ENCODE data around the gene NCOA6. TPM values are rescaled to one million over a fixed set of nuclear protein-coding genes. Genes with fewer than 3 reads are reported as not detected.

NCOA6 gene
- total and polyA plus RNA-seq, 2 donors (not counting 1 experiment from before 2014, with no cell fraction given) = 8.1 to 12.0 TPM

DNA sequence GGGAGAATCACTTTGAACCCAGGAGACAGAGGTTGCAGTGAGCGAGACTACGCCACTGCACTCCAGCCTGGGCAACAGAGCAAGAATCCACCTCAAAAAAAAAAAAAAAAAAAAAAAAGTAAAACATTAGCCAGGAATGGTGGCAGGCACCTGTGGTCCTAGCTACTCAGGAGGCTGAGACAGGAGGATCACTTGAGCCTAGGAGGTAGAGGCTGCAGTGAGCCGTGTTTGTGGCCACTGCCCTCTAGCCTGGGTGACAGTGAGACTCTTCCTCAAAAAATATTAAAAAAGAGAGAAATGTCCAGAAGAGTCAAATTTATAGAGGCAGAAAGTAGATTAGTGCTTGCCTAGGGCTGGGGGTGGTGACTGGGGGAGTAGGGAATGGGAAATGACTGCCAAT, 141.8 kb downstream of the NCOA6 start:
- Histone ChIP-seq H3K4me3 (replicated peaks in 1 of 4; ENCODE audit: control extremely low read depth in 1 of 4, insufficient read depth in 1 of 4, low read depth in 3 of 4, low read length in 4 of 4) (no peak overlapping the region), H3K36me3 (ENCODE audit: control insufficient read depth, insufficient read depth, low read length) (no peaks in the 10 kb centered on the region), H3K27ac (ENCODE audit: insufficient read depth, low read length) (no peak overlapping the region), H2AFZ (ENCODE audit: low read length) (no peak overlapping the region), H3K9me3 (ENCODE audit: control insufficient read depth, insufficient read depth, low read depth, low read length) (no peaks in the 10 kb centered on the region), H4K20me1 (ENCODE audit: control insufficient read depth, extremely low read depth, insufficient read depth, low read length) (no peaks in the 10 kb centered on the region), H3K27me3 (ENCODE audit: control insufficient read depth, insufficient read depth, low read length) (no peaks in the 10 kb centered on the region), H3K4me2 (ENCODE audit: extremely low read depth, insufficient read depth, low read length) (no peak overlapping the region), H3K4me1 (ENCODE audit: control insufficient read depth, extremely low read depth, insufficient read depth, low read length) (no peaks in the 10 kb centered on the region), H3K79me2 (ENCODE audit: control insufficient read depth, insufficient read depth, low read length) (no peaks in the 10 kb centered on the region), H3K9ac (ENCODE audit: insufficient read depth, low read length) (no peak overlapping the region)
- no peak for DNase-seq (ENCODE audit: low read depth in 2 of 2)
- TF ChIP-seq EZH2 (IDR thresholded peaks at IDR 0.05; ENCODE audit: low read length, missing control alignments) = no peak
- TF ChIP-seq, protein P1, sequence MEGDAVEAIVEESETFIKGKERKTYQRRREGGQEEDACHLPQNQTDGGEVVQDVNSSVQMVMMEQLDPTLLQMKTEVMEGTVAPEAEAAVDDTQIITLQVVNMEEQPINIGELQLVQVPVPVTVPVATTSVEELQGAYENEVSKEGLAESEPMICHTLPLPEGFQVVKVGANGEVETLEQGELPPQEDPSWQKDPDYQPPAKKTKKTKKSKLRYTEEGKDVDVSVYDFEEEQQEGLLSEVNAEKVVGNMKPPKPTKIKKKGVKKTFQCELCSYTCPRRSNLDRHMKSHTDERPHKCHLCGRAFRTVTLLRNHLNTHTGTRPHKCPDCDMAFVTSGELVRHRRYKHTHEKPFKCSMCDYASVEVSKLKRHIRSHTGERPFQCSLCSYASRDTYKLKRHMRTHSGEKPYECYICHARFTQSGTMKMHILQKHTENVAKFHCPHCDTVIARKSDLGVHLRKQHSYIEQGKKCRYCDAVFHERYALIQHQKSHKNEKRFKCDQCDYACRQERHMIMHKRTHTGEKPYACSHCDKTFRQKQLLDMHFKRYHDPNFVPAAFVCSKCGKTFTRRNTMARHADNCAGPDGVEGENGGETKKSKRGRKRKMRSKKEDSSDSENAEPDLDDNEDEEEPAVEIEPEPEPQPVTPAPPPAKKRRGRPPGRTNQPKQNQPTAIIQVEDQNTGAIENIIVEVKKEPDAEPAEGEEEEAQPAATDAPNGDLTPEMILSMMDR (conservative IDR thresholded peaks at IDR 0.05 in 1 of 2, IDR thresholded peaks at IDR 0.05 in 1 of 2; ENCODE audit: low read depth in 1 of 2, low read length in 2 of 2) = no peak

DNA sequence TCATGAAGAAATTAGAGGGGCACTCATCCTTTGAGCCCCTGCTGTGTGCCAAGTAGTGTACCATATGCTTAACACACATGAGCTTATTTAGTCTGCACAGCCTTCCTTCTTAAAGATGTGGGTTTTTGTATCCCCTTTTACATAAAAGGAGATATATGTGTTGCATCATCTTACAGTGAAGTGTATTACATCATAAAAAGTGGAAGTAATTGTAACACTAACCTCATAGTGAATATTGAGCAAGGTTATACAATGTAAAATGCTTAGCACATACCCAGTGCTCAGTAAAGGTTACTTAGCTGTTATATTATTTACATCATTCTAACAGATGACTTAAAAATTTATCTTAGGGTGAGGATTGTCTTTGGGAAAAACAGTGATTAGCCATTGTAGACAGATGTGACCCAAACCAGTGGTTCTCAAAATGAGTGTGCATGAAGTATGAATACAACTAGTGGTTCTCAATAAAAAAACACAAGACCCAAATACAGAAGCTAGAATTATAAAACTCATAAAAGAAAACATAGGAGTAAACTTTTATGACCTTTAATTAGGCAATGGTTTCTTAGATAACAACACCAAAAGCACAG, 144.8 kb downstream of the NCOA6 start:
- Histone ChIP-seq H3K9me3 (ENCODE audit: control insufficient read depth, insufficient read depth, low read depth, low read length) (no peaks in the 10 kb centered on the region), H3K36me3 (ENCODE audit: control insufficient read depth, insufficient read depth, low read length) (no peaks in the 10 kb centered on the region), H4K20me1 (ENCODE audit: control insufficient read depth, extremely low read depth, insufficient read depth, low read length) (no peaks in the 10 kb centered on the region), H3K79me2 (ENCODE audit: control insufficient read depth, insufficient read depth, low read length) (no peaks in the 10 kb centered on the region), H3K4me2 (ENCODE audit: extremely low read depth, insufficient read depth, low read length) (no peak overlapping the region), H3K4me3 (replicated peaks in 1 of 4; ENCODE audit: control extremely low read depth in 1 of 4, insufficient read depth in 1 of 4, low read depth in 3 of 4, low read length in 4 of 4) (no peak overlapping the region), H2AFZ (ENCODE audit: low read length) (no peak overlapping the region), H3K9ac (ENCODE audit: insufficient read depth, low read length) (no peak overlapping the region), H3K4me1 (ENCODE audit: control insufficient read depth, extremely low read depth, insufficient read depth, low read length) (no peaks in the 10 kb centered on the region), H3K27ac (ENCODE audit: insufficient read depth, low read length) (no peak overlapping the region), H3K27me3 (ENCODE audit: control insufficient read depth, insufficient read depth, low read length) (no peaks in the 10 kb centered on the region)
- TF ChIP-seq EZH2 (IDR thresholded peaks at IDR 0.05; ENCODE audit: low read length, missing control alignments) = no peak
- TF ChIP-seq, protein P1 (conservative IDR thresholded peaks at IDR 0.05 in 1 of 2, IDR thresholded peaks at IDR 0.05 in 1 of 2; ENCODE audit: low read depth in 1 of 2, low read length in 2 of 2) = no peak
- DNase-seq (ENCODE audit: low read depth in 2 of 2) = peak in 1 of 2 donors; percentile 36

DNA sequence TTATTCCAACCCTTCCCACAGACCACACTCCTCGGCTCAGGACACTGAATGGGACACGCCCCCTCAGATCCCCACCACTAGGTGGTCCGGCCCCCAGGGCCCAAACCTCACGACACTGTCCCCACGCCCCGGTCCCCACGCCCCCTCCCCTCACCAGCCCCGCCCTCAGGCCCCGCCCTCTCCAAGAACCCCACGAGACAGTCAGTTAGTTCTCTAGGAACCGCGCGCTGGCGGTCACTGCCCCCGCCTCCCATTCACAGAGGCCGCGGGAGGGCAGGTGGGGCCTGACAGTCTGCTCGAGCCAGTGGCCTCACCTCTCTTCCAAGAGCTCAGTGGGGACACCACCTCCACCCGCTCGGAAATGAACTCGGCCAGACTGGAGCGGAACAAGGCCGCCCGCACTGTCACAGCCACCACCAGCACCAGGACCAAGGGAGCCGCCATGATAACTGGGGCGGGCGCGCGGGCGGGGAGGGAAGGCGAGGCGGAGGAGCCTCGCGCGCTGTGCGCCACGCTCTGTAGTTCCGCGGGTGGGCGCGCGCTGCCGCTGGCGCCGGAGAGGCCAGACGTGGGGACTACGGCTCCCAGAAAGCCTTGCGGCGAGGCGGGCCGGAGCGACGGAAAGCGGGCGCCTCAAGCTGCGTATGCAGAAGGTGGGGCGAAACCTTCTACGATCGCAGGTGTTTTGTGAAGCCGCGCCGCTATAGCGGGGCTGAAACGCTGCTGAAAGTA, 148.6 kb downstream of the NCOA6 start, which contains the start of gene PIGU:
Gene PIGU (minus strand): TSS at position 451 of the 732 bp plus-strand sequence. CDS start 7 bp downstream, at position 444.
- Histone ChIP-seq H3K4me2 (ENCODE audit: extremely low read depth, insufficient read depth, low read length) (peak within 1 kb of the TSS; percentile 93), H3K4me1 (ENCODE audit: control insufficient read depth, extremely low read depth, insufficient read depth, low read length) (no peaks in the 10 kb centered on the region), H3K9me3 (ENCODE audit: control insufficient read depth, insufficient read depth, low read depth, low read length) (no peaks in the 10 kb centered on the region), H4K20me1 (ENCODE audit: control insufficient read depth, extremely low read depth, insufficient read depth, low read length) (no peaks in the 10 kb centered on the region), H3K27me3 (ENCODE audit: control insufficient read depth, insufficient read depth, low read length) (no peaks in the 10 kb centered on the region), H3K27ac (ENCODE audit: insufficient read depth, low read length) (peak within 1 kb of the TSS; percentile 72), H3K79me2 (ENCODE audit: control insufficient read depth, insufficient read depth, low read length) (peaks cover 2% of the 10 kb centered on the region), H3K4me3 (replicated peaks in 1 of 4; ENCODE audit: control extremely low read depth in 1 of 4, insufficient read depth in 1 of 4, low read depth in 3 of 4, low read length in 4 of 4) (peak within 1 kb of the TSS; percentile 81 to 92 (median 88)), H3K36me3 (ENCODE audit: control insufficient read depth, insufficient read depth, low read length) (no peaks in the 10 kb centered on the region), H2AFZ (ENCODE audit: low read length) (peak within 1 kb of the TSS; percentile 99), H3K9ac (ENCODE audit: insufficient read depth, low read length) (peak within 1 kb of the TSS; percentile 69)
- TF ChIP-seq, protein P1 (conservative IDR thresholded peaks at IDR 0.05 in 1 of 2, IDR thresholded peaks at IDR 0.05 in 1 of 2; ENCODE audit: low read depth in 1 of 2, low read length in 2 of 2) = peak in 1 of 2 donors; percentile 6
- no peak for TF ChIP-seq EZH2 (IDR thresholded peaks at IDR 0.05; ENCODE audit: low read length, missing control alignments)
- DNase-seq (ENCODE audit: low read depth in 2 of 2) = peak; percentile 91 to 94
